A172 (cell line): ENCODE data around the gene SURF1. TPM values are rescaled to one million over a fixed set of nuclear protein-coding genes. Genes with fewer than 3 reads are reported as not detected.

Experiments used
- DNase-seq: peaks from one replicate; pipeline ENCODE4 v3.0.0-alpha.2; 2015; ENCODE audit warnings: low spot score
- total RNA-seq: library from RNA; depleted of rRNA; stranded (reverse); fragments of >200 nt; shearing (Covaris generic); gene quantifications from 2 replicates; pipeline ENCODE4 v1.2.3, GENCODE V29; 2014

Gene SURF1
- total RNA-seq, 1 experiment from 2014 or later: 75.2 TPM

DNA sequence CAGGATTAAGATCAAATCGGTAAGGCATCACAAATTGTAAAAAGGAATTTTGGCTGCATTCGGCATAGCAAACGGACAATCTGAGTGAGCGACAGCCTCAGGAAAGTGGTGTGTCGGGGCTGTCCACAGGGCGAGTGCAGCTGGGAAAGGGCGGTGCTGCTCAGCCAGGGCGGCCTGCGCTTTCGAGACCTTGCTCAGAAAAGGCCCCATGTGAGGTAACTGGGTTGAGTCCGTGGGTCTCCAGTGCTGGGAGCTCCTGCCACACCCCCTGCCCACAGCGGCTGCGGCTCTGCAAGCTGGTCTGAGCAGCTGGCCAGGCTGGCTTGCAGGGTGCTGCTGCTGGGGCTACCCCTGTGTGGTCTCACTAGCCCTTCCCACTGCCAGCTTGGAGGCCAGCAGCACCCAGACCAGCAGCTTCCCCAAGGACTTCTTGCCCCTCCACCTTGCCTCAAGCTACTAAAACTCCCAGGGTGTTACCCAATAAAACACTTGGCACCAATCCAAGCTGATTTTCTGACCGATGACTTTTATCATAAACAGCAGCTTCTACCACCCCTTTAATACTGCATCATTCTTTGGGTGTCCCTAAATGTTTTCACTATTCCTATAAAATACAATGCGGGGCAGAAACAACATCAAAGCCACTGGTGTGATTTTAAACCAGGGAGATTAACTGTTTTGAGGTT lies 6.2 kb upstream of the SURF1 start:
- DNase-seq: no peak

DNA sequence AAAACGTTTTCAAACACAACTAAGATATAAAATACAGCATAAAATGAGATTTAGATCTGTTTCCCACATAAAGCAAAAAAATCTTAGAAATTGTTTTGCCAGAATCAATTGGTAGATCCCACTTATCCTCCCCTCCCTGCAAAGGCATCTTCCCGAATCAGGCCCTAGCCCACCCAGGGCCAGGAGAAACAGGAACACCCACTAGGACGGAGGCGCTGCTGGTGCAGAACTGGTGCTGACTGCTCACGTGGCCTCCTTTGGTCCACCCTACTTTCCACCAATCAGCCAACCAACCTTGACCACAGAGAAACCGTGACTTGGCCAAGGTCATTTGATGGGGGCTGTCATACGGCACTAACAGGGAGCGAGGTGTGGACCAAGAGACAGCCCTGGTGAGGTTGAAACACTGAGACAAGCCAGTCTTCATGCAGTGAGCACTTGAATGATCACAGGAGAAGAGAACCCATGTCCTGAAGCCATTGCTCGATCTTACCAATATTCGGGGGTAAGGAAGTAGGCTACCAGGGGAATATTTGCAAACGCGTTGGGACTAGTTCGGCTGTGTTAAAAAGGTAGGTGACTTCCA lies 5.3 kb upstream of the SURF1 start:
- DNase-seq: no peak

- DNase-seq: no peak
Measured at GRCh38 chr9:133360400-133361393, 4.4 kb upstream of the SURF1 start.

- DNase-seq: peak; percentile 37
Measured at GRCh38 chr9:133359399-133360175, 3.3 kb upstream of the SURF1 start.

DNA sequence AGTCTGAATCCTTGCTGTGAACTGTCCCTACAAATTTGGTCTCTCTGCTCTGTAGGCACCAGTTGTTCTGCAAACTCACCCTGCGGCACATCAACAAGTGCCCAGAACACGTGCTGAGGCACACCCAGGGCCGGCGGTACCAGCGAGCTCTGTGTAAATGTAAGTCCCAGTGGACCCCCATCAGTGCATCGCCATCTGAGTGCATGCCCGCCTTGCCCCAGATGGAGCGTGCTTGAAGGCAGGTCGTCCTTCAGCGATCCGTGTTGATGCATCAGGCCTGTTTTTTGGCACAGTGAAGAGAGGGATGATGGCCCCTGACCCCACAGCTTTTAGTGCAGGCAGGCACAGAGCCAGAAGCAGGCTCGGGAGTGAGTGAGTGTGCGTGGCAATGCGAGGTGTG lies 1.4 kb upstream of the SURF1 start:
- no peak for DNase-seq

- no peak for DNase-seq
Measured at GRCh38 chr9:133355881-133356357, 368 bp downstream of the SURF1 start.

GRCh38 chr9:133354766-133355165 lies 1.5 kb downstream of the SURF1 start:
- DNase-seq: no peak

GRCh38 chr9:133353548-133353947 lies 2.7 kb downstream of the SURF1 start:
- no peak for DNase-seq

- no peak for DNase-seq
Measured at GRCh38 chr9:133352635-133353340, 3.5 kb downstream of the SURF1 start.

- DNase-seq: peak; percentile 52
Measured at GRCh38 chr9:133351908-133352634, 4.2 kb downstream of the SURF1 start.

GRCh38 chr9:133351526-133351907 lies 4.8 kb downstream of the SURF1 start:
- DNase-seq: no peak

- DNase-seq: no peak
Measured at GRCh38 chr9:133349965-133350616, 6.2 kb downstream of the SURF1 start.

- no peak for DNase-seq
Measured at GRCh38 chr9:133348718-133349573, 7.3 kb downstream of the SURF1 start.

DNA sequence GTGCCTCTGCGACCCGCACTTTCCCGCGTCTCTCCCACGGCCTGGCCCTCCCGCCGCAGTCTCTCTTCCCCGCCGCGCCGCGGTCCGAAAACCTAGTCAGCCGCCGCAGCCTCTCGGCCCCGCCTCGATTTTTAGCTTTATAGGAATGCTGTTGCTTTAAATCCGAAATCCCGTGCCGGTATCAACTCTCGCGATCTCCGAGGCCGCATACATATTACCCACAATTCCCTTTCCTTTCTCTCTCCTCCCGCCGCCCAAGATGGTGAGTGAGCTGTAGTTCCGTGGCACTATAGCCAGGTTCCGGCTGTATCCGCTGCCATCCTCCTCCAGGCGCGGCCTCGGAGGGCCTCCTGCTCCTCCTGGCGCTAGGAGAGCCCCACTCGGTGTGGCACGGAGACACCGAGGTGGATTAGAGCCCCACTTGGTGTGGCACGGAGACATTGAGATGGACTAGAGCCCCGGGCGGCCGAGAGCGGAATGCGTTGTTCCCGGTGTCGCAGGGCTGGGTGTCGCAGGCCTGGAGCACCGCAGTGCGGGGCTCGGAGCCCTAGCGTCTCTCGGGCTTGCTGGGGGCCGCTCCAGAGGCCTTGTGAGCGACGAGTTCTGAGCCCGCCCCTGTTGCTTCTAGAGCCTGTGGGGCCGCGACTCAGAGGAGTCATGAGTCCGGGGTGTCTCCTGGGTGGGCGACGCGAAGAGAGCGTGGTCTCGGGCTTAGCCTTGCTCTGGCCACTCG lies 8.1 kb downstream of the SURF1 start, which contains the start of the genes MED22 and RPL7A:
Gene MED22 (minus strand): TSS at position 147 of the 733 bp plus-strand sequence. CDS start 1,469 bp downstream, outside the sequence.
Gene RPL7A (plus strand): TSS at position 234 of the 733 bp plus-strand sequence. CDS start 26 bp downstream, at position 260.
- peak; percentile 97 for DNase-seq

DNA sequence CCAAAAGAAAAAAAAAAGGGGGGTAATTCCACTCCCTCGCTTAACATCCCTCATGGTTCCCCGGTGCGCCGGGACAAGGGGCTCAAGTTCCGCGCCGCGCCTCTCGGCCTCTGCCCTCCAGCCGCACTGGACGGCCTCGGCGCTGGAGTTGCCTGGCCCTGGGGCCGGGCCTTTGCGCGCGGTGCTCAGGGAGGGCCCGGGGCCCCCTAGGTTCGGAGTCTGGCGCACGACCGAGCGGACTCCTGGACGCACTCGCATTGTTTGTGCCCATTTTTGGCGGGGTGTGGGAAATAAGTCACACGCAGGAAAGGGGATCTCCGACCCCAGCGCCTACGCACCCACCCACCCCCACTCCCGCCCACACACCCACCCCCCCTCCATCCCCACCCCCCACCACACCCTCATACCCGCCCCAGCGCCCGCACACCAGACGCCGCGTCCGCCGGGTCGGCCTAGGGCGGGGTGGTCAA lies 8.7 kb downstream of the SURF1 start:
- DNase-seq: peak; percentile 30

GRCh38 chr9:133346021-133346785 lies 10.1 kb downstream of the SURF1 start:
- DNase-seq: no peak

DNA sequence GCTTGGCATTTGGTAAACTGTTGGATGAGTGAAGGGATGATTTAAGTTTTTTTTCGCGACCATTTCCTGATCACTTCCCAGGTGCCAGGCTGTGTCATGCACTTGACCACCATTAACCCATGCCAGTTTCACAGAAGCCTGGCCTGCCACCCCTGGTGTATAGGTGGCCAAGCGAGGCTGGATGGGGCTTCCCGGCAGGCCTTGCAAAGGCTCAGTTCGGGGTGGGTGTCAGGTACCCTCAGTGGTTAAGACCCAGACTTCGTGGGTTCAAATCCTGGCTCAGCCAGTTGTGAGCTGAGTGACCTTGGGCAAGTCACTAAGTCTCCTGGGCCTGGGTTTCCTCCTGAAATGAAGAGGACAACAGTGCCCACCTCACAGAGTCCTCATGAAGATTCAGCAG lies 10.7 kb downstream of the SURF1 start:
- no peak for DNase-seq
